Stimulated activated CD4-positive, alpha-beta T cell treated with anti-CD3 and anti-CD28 coated beads, Interleukin-1b, Interleukin-23, amount 100 ng/mL, for 48 hours (primary cell): ENCODE data around the gene TXLNB.

Experiments used
- DNase-seq: peaks from one replicate; pipeline ENCODE4 v3.0.0-alpha.2; 2020

TXLNB gene

GRCh38 chr6:139291813-139292619 lies at the start of gene TXLNB:
TSS of gene TXLNB (minus strand) at chr6:139291998. CDS start at chr6:139288899, 3,099 bp downstream.
- DNase-seq: peak; percentile 90

GRCh38 chr6:139341060-139341459 lies 49.3 kb upstream of the TXLNB start:
- no peak for DNase-seq

- no peak for DNase-seq
Observed at GRCh38 chr6:139338795-139339194, 47.0 kb upstream of the TXLNB start.

- DNase-seq: no peak
Observed at GRCh38 chr6:139337830-139338229, 46.0 kb upstream of the TXLNB start.

GRCh38 chr6:139337001-139337400 lies 45.2 kb upstream of the TXLNB start:
- no peak for DNase-seq

DNA sequence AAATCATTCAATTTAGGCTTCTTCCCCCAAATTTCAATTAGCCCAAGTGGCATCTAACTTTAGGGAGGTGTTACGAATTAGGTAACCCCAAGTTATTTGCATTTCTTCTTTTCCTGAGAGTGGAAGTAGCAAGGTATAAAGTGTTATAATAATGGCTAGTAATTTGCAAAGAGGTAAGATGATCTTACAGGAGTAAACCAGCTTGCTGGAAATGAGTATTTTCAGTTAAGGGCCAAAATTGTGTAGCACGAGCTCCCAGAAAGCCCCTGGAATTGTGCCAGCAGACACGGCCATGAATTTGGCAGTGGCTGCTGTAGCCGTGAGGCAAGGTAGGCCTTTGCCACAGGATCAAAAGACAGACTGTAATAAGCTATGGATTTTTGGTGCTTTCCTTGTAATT lies 44.7 kb upstream of the TXLNB start:
- DNase-seq: no peak

DNA sequence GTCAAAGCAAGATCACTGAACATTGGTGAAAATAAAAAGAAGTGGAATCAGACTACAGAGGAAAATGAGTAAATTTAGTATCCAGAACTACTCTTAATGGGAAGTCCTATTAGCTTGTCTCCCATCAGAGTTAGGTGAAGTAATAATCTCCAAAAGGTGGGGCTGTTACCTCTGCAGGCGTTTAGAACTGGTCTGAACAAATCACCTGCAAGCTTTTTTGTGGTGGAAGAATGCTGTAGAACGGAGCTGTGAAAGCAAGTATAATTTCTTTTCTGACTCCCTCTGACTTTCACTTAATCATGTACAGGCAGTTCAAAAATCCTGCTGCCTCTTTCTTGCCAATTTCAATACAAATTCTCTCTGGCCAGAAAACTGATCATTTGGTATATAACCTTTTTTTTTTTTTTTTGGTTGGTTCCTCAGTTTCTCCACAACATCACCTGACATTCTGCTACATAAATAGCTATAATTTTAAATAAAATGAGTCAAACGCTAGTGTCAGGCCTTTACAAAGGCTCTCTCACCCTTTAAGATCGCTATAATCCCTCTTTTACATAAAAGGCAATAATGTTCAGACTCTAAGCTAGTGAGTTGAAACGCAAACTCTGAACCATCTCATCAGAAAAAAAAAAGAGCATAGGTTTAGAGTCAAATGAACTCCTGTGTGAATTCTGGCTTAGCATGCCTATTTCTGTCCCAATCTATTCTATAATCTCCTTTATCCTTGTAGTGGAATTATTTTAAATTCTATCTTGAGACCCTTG lies 43.8 kb upstream of the TXLNB start:
- DNase-seq: no peak

- DNase-seq: no peak
Observed at GRCh38 chr6:139334806-139335446, 43.1 kb upstream of the TXLNB start.

DNA sequence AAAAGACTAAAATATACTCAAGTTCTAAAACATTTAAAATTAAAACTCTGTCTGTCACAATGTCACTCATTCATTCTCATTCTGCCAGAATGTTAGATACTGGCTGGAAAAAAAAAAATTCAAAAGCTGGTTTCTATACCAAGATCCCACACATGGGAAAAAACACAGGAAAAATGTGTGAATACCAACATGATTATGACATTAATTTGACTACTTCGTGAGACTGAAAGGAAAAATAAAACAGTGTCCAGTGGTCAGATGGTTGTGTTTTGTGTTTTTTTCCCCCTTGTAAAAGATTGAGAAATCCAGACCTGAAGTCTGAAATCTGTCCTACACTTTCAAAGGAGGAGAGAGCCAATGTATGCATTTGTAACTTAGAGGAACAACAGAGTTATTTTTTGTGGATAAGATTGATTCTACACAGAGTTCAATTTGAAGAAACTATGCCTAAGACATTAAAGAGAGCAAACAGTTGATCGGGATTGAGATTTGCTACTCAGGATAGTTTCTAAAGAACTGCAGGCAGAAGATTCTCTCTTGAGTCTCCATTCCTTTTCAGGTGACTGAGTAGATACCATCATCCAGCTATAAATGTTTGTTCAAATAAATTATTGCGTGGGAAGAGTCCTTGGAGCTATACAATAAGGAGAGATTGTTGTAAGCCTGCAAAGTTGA lies 39.2 kb upstream of the TXLNB start:
- no peak for DNase-seq

- DNase-seq: no peak
Observed at GRCh38 chr6:139330306-139330705, 38.5 kb upstream of the TXLNB start.

GRCh38 chr6:139329224-139329623 lies 37.4 kb upstream of the TXLNB start:
- DNase-seq: no peak

DNA sequence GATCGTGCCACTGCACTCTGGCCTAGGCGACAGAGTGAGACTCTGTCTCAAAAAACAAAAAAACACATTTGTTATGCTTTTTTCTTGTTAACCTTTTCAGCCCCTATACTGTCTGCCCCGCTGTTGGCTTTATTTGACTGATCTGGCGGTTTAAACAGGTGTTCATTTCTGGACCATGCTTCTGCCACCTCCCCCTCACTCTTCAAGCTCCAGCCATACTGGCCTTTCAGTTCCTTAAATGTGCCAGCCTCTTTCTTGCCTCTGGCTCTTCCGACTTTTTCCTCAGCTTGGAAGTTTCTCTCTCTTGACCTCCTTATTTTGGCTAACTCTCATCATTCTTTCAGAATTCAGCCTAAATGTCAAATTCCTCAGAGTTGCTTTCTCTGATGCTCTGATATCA lies 35.2 kb upstream of the TXLNB start:
- no peak for DNase-seq

- no peak for DNase-seq
Observed at GRCh38 chr6:139325686-139326085, 33.9 kb upstream of the TXLNB start.

DNA sequence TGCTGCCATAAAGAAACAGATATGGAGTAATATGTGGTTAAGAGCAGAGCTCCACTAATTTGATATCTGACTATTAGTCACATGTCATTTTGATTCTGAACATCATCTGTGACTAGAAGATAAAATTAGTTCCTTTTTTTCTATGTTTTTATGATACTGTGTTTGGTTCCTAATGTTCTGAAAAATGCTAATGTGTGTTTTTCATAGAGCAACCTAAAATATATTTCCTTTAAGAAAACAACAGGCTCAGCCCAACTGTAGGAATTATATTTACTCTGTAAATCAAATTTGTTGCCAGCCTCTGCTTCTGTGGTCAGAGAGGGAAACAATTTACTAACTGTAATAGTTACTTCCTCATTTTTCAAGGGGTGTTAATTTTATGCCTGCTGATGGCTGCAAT lies 33.3 kb upstream of the TXLNB start:
- DNase-seq: no peak

GRCh38 chr6:139324301-139324555 lies 32.4 kb upstream of the TXLNB start:
- no peak for DNase-seq

DNA sequence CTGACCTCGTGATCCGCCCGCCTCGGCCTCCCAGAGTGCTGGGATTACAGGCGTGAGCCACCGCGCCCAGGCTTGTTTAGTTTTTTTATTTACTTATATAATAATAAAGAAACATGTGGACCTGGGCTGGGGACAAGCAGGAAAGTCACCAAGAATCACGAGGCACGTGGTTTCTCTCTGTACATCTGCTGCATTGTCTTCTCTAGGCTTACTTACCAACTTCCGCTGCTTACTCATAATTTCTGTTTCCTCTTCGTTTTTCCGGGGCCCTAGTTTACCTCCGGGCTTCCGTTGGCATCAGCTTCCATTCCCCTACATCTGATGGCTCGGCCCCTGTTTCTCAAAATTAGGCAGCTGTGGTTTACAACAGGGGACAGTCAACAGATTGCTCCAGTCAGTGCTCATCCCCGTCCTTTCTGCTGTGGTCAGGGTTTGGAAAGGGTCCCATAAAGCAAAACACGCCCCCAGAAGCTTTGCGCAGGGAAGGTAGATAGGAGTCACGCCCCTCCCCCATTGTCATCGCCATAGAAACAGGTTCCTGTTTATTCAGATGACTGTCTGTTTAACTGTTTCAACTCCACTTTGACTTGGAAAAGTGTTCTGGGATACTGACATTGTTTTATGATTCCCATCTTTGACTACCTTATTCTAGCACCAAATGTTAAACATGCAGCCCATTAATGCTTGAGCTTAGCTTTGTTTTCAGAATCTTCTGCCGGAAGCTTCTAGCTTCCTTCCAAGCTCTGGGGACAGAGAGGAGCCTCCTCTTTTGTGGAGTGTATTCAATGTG lies 31.9 kb upstream of the TXLNB start:
- DNase-seq: peak; percentile 76

DNA sequence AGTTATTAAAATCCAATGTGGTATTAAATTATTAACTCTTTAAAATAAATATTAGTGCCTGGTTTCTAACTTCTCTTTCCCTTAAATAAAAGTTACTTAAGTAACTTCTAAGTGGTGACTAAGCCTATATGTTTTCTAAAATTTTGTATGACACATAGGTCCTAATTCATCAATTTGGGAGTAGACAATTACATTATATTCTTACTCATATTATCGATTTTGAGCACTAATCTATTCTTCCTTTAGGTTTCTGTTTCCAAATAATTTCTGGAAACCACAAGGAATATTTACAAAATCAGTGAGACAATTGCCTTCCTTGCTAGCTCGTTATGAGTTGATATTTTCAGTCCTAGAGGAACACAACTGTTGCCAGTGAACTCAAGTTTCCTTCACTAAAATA lies 28.3 kb upstream of the TXLNB start:
- no peak for DNase-seq

GRCh38 chr6:139316622-139317317 lies 25.0 kb upstream of the TXLNB start:
- DNase-seq: no peak

GRCh38 chr6:139313784-139314545 lies 22.2 kb upstream of the TXLNB start:
- DNase-seq: no peak

DNA sequence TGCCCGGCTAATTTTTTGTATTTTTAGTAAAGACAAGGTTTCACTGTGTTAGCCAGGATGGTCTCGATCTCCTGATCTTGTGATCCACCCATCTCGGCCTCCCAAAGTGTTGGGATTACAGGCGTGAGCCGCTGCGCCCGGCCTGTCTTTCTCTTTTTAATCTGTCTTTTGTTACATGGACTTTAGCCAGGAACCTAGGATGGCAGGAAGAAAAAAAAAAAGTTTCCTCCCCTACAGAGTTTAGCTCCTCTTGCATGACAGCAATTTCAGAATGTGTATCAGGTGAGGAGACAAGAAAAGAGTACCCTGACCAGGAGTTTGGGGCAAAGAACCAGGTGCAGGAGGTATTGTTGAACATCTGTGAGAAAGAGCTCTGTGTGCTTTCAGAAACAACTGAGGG lies 21.4 kb upstream of the TXLNB start:
- DNase-seq: no peak

DNA sequence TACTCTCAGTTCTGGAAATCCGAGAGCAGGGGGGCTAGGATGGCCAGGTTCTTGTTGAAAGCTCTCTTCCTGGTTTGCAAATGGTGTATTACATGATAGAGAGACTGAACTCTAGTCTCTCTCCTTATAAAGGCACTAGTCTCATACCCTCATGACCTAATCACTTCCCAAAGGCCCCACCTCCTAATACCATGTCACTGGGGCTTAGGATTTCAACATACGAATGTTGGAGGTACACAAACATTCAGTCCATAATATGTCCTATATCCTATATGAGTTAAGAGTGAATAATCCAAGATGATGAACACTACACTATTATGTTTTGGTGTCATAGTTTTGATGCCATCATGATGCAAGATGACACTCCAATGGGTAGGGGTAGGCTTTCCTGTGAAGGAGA lies 20.0 kb upstream of the TXLNB start:
- no peak for DNase-seq
